ENCODE results near the gene LTBP3. TPM values are rescaled to one million over a fixed set of nuclear protein-coding genes. Genes with fewer than 3 reads are reported as not detected.

Gene LTBP3
- total and polyA plus RNA-seq, 2 experiments from 2014 or later: 53.7 to 85.3 TPM

- H3K4me2 ChIP-seq: peak overlapping the region; percentile 94
- no peaks in the 10 kb centered on the region for H3K9me2 ChIP-seq (replicated peaks; ENCODE audit: insufficient read depth)
- no peaks in the 10 kb centered on the region for H3K27me3 ChIP-seq
- peaks cover 4% of the 10 kb centered on the region for H3K79me2 ChIP-seq
- TF ChIP-seq CTCF (IDR thresholded peaks at IDR 0.05; ENCODE audit: poor library complexity) (no peak), EZH2 (IDR thresholded peaks at IDR 0.05; ENCODE audit: borderline replicate concordance) (no peak), EZH2phosphoT487 (IDR thresholded peaks at IDR 0.05; ENCODE audit: low read depth, severe bottlenecking, unreplicated experiment) (no peak)
- H4K20me1 ChIP-seq (ENCODE audit: insufficient read depth, poor library complexity, severe bottlenecking): peaks cover 23% of the 10 kb centered on the region
- no peaks in the 10 kb centered on the region for H3K9me3 ChIP-seq (ENCODE audit: low read depth)
- peaks cover 24% of the 10 kb centered on the region for H3K4me1 ChIP-seq (ENCODE audit: insufficient read depth)
- peak overlapping the region; percentile 71 for H3K27ac ChIP-seq
- WGBS (ENCODE audit: low lambda C conversion rate, missing lambda C conversion rate): 21% methylated on average over 31 of the region's 60 CpGs
- no peaks in the 10 kb centered on the region for H3K36me3 ChIP-seq (replicated peaks; ENCODE audit: insufficient read depth, low read depth)
- no peak overlapping the region for H3K4me3 ChIP-seq
- H2AFZ ChIP-seq: peak overlapping the region; percentile 34
- DNase-seq (ENCODE audit: low spot score): no peak
These were observed 18.3 kb downstream of the LTBP3 start for GRCh38 chr11:65539744-65540289.

DNA sequence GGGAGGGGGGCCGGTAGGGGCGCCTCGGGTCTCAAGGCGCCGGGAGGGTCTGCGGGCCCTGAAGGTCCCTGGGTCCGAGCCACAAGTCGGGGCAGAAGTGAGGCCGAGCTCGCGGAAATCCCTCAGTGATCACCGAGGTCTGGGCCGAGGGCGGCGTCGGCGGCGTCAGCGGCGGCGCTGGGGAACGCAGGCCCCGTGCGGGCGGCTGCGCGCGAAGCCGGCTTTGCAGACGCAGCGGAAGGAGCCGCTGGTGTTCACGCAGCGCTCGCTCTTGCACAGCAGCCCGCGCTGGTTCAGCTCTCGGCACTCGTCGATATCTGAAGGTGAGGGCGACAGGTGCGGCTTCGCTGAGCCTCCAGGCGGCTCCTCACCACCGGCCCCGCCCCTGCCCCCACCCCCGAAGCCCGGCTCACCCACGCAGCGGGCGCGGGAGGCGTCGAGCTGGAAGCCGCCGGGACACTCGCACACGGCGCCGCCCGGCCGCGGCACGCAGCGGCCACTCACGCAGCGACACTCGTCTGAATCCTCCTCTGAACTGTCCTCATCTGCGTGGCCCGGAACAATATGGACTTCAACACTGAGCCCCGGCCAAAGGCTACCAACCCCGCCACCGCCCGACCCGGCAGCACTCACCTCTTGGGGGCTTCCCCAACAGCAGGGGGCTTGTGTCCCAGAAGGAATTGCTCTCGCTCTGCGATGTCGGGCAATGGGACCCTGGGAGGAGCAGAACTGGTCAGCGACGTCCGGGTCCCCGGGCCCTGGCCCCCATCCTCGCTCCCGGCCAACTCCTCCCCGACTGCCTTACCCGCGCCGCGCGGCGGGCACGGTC lies 19.0 kb downstream of the LTBP3 start:
- Histone ChIP-seq H4K20me1 (ENCODE audit: insufficient read depth, poor library complexity, severe bottlenecking) (peaks cover 23% of the 10 kb centered on the region), H3K79me2 (peaks cover 2% of the 10 kb centered on the region), H3K4me3 (no peak overlapping the region), H2AFZ (no peak overlapping the region), H3K9me2 (replicated peaks; ENCODE audit: insufficient read depth) (no peaks in the 10 kb centered on the region), H3K4me2 (peak overlapping the region; percentile 94), H3K4me1 (ENCODE audit: insufficient read depth) (peaks cover 24% of the 10 kb centered on the region), H3K9me3 (ENCODE audit: low read depth) (no peaks in the 10 kb centered on the region), H3K27me3 (no peaks in the 10 kb centered on the region), H3K36me3 (replicated peaks; ENCODE audit: insufficient read depth, low read depth) (no peaks in the 10 kb centered on the region), H3K27ac (peak overlapping the region; percentile 71)
- WGBS (ENCODE audit: low lambda C conversion rate, missing lambda C conversion rate): 58% methylated on average over 48 of the region's 92 CpGs
- TF ChIP-seq EZH2phosphoT487 (IDR thresholded peaks at IDR 0.05; ENCODE audit: low read depth, severe bottlenecking, unreplicated experiment) (no peak), CTCF (IDR thresholded peaks at IDR 0.05; ENCODE audit: poor library complexity) (no peak), EZH2 (IDR thresholded peaks at IDR 0.05; ENCODE audit: borderline replicate concordance) (no peak)
- DNase-seq (ENCODE audit: low spot score): no peak

DNA sequence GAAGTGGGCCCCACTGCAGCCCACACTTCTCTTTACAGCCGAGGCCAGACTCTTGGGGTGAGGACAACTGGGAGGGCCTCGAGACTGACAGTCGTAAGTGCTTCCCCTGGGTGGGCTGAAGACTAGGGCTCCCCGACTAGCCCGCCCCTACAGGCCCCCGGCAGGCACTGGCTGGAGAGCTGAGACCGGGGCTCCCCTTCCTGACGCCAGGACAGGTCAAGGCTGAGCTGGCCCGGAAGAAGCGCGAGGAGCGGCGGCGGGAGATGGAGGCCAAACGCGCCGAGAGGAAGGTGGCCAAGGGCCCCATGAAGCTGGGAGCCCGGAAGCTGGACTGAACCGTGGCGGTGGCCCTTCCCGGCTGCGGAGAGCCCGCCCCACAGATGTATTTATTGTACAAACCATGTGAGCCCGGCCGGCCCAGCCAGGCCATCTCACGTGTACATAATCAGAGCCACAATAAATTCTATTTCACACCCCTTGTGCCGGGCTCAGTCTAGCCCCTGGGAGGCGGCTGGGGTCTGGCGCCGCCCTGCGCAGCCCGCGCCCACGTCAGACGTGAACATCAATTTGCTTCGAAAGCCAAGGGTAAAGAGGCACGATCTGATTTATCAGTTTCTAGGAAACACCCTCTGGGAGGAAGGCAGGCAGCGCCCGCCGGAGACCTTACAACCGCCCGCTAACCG lies 19.8 kb downstream of the LTBP3 start:
- Histone ChIP-seq H3K4me1 (ENCODE audit: insufficient read depth) (peaks cover 24% of the 10 kb centered on the region), H4K20me1 (ENCODE audit: insufficient read depth, poor library complexity, severe bottlenecking) (peaks cover 23% of the 10 kb centered on the region), H2AFZ (no peak overlapping the region), H3K27ac (no peak overlapping the region), H3K4me3 (no peak overlapping the region), H3K9me2 (replicated peaks; ENCODE audit: insufficient read depth) (no peaks in the 10 kb centered on the region), H3K9me3 (ENCODE audit: low read depth) (no peaks in the 10 kb centered on the region), H3K36me3 (replicated peaks; ENCODE audit: insufficient read depth, low read depth) (no peaks in the 10 kb centered on the region), H3K27me3 (no peaks in the 10 kb centered on the region), H3K79me2 (no peaks in the 10 kb centered on the region), H3K4me2 (no peak overlapping the region)
- 95% methylated on average over 41 of the region's 43 CpGs for WGBS (ENCODE audit: low lambda C conversion rate, missing lambda C conversion rate)
- peak; percentile 12 for DNase-seq (ENCODE audit: low spot score)
- no peak for TF ChIP-seq EZH2phosphoT487 (IDR thresholded peaks at IDR 0.05; ENCODE audit: low read depth, severe bottlenecking, unreplicated experiment)
- no peak for TF ChIP-seq CTCF (IDR thresholded peaks at IDR 0.05; ENCODE audit: poor library complexity)
- TF ChIP-seq EZH2 (IDR thresholded peaks at IDR 0.05; ENCODE audit: borderline replicate concordance): no peak
